Mesodermal cell (in vitro differentiated cells): ENCODE results near the gene PACC1.

Experiments used
- H3K27ac ChIP-seq: 2 replicates; pipeline ENCODE4 v1.7.0; 2013; ENCODE audit warnings: mild to moderate bottlenecking, low read depth, low read length, moderate library complexity; ENCODE audit not compliant: severe bottlenecking
- H3K36me3 ChIP-seq: 2 replicates; pipeline ENCODE4 v1.7.1; 2013; ENCODE audit warnings: mild to moderate bottlenecking, low read length, moderate library complexity; ENCODE audit not compliant: control insufficient read depth, insufficient read depth
- H3K4me1 ChIP-seq: one replicate; pipeline ENCODE4 v1.7.1; 2013; ENCODE audit warnings: mild to moderate bottlenecking, low read length; ENCODE audit not compliant: insufficient read depth, control insufficient read depth, poor library complexity, severe bottlenecking
- H3K4me3 ChIP-seq: 2 replicates; pipeline ENCODE4 v1.7.0; 2013; ENCODE audit warnings: low read length, control low read depth, mild to moderate bottlenecking; ENCODE audit not compliant: insufficient read depth, poor library complexity, severe bottlenecking; ENCODE audit errors: extremely low read depth
- H3K9me3 ChIP-seq: 2 replicates; pipeline ENCODE4 v1.7.1; 2013; ENCODE audit warnings: mild to moderate bottlenecking, low read length, moderate library complexity; ENCODE audit not compliant: control insufficient read depth
- WGBS, 2 experiments: methylation state at CpG; one replicate each; pipeline ENCODE4 v1.1.5; 2013; ENCODE audit warnings: missing lambda C conversion rate in 2 of 2; ENCODE audit not compliant: insufficient coverage in 2 of 2; 5-methylcytosine and 5-hydroxymethylcytosine counted together

PACC1 gene

GRCh38 chr1:212434992-212435391 is 20.3 kb upstream of the PACC1 start:
- 96 to 100% methylated on average over 2 of the region's 4 CpGs for WGBS, 2 experiments
- Histone ChIP-seq H3K4me1 (no peaks in the 10 kb centered on the region), H3K36me3 (no peaks in the 10 kb centered on the region), H3K9me3 (no peaks in the 10 kb centered on the region), H3K27ac (no peak overlapping the region), H3K4me3 (no peak overlapping the region)

- WGBS, 2 experiments = 77 to 80% methylated on average over 3 to 8 of the region's 17 CpGs
These were observed 19.1 kb upstream of the PACC1 start for GRCh38 chr1:212433577-212434462.

GRCh38 chr1:212432661-212433576 is 18.2 kb upstream of the PACC1 start, which contains the start of gene NENF:
NENF (plus strand) TSS chr1:212432920; CDS start chr1:212432944, 24 bp downstream.
- Histone ChIP-seq H3K4me3 (peak within 1 kb of the TSS; percentile 66), H3K27ac (no peak within 1 kb of the TSS), H3K4me1 (no peaks in the 10 kb centered on the region), H3K9me3 (no peaks in the 10 kb centered on the region), H3K36me3 (no peaks in the 10 kb centered on the region)
- WGBS, 2 experiments = 1 to 3% methylated on average over 48 to 61 of the region's 86 CpGs

More at GRCh38 chr1:212433577-212434462, 19.1 kb upstream of the PACC1 start:
- peak overlapping the region; percentile 66 for H3K4me3 ChIP-seq
- no peaks in the 10 kb centered on the region for H3K9me3 ChIP-seq
- H3K4me1 ChIP-seq = no peaks in the 10 kb centered on the region
- H3K27ac ChIP-seq = no peak overlapping the region
- H3K36me3 ChIP-seq = no peaks in the 10 kb centered on the region

- no peaks in the 10 kb centered on the region for H3K36me3 ChIP-seq
- no peak overlapping the region for H3K27ac ChIP-seq
- peak overlapping the region; percentile 66 for H3K4me3 ChIP-seq
- no peaks in the 10 kb centered on the region for H3K4me1 ChIP-seq
- no peaks in the 10 kb centered on the region for H3K9me3 ChIP-seq
- 43% methylated on average over 2 of the region's 5 CpGs; no CpG with 5 or more reads in 1 of the 2 experiments for WGBS, 2 experiments
These were observed 17.6 kb upstream of the PACC1 start for GRCh38 chr1:212432272-212432660.

GRCh38 chr1:212431644-212432043 is 17.0 kb upstream of the PACC1 start:
- H3K9me3 ChIP-seq = no peaks in the 10 kb centered on the region
- H3K4me1 ChIP-seq = no peaks in the 10 kb centered on the region
- WGBS, 2 experiments = 82 to 85% methylated on average over 5 to 7 of the region's 9 CpGs
- H3K4me3 ChIP-seq = no peak overlapping the region
- H3K27ac ChIP-seq = no peak overlapping the region
- no peaks in the 10 kb centered on the region for H3K36me3 ChIP-seq

- Histone ChIP-seq H3K9me3 (no peaks in the 10 kb centered on the region), H3K4me3 (no peak overlapping the region), H3K36me3 (no peaks in the 10 kb centered on the region), H3K27ac (no peak overlapping the region), H3K4me1 (no peaks in the 10 kb centered on the region)
- 100% methylated on average over 1 to 2 of the region's 3 CpGs for WGBS, 2 experiments
These were observed 16.3 kb upstream of the PACC1 start for GRCh38 chr1:212430955-212431394.

- Histone ChIP-seq H3K36me3 (no peaks in the 10 kb centered on the region), H3K9me3 (no peaks in the 10 kb centered on the region), H3K4me3 (no peak overlapping the region), H3K27ac (no peak overlapping the region), H3K4me1 (no peaks in the 10 kb centered on the region)
- 100% methylated on average over 1 to 2 of the region's 2 CpGs for WGBS, 2 experiments
These were observed 15.7 kb upstream of the PACC1 start for GRCh38 chr1:212430416-212430815.

- Histone ChIP-seq H3K27ac (no peak overlapping the region), H3K9me3 (no peaks in the 10 kb centered on the region), H3K36me3 (no peaks in the 10 kb centered on the region), H3K4me1 (no peaks in the 10 kb centered on the region), H3K4me3 (no peak overlapping the region)
- 71 to 90% methylated on average over 1 to 2 of the region's 5 CpGs for WGBS, 2 experiments
These were observed 13.8 kb upstream of the PACC1 start for GRCh38 chr1:212428496-212428895.

- no peak overlapping the region for H3K27ac ChIP-seq
- H3K4me3 ChIP-seq = no peak overlapping the region
- no peaks in the 10 kb centered on the region for H3K9me3 ChIP-seq
- H3K36me3 ChIP-seq = no peaks in the 10 kb centered on the region
- no peaks in the 10 kb centered on the region for H3K4me1 ChIP-seq
- 81 to 87% methylated on average over 2 to 3 of the region's 3 CpGs for WGBS, 2 experiments
These were observed 9.2 kb upstream of the PACC1 start for GRCh38 chr1:212423879-212424278.

GRCh38 chr1:212421165-212421564 is 6.5 kb upstream of the PACC1 start:
- no peak overlapping the region for H3K27ac ChIP-seq
- WGBS, 2 experiments = no CpG with 5 or more reads among the region's 2 CpGs
- H3K36me3 ChIP-seq = no peaks in the 10 kb centered on the region
- H3K4me3 ChIP-seq = no peak overlapping the region
- no peaks in the 10 kb centered on the region for H3K9me3 ChIP-seq
- H3K4me1 ChIP-seq = no peaks in the 10 kb centered on the region
